Natural killer cell (primary cell): Measurements from ENCODE around the gene GRIK1. TPM values are rescaled to one million over a fixed set of nuclear protein-coding genes. Genes with fewer than 3 reads are reported as not detected.

Experiments
- ATAC-seq, 3 donors: fragments of 150-1000 bp in 2 of 3; fragments of 200-7000 bp in 1 of 3; cut with Tn5 transposase; 1 replicate in 1 of 3; 2 replicates in 2 of 3; pipeline ENCODE4 v1.10.0; 2021; ENCODE audit warnings: mild to moderate bottlenecking in 2 of 3, moderate library complexity in 2 of 3
- DNase-seq, 2 donors: peaks; one replicate each; pipeline versions ENCODE4 v3.0.0 to v3.0.0-alpha.2; 2013 to 2021; ENCODE audit warnings: mixed read lengths in 1 of 2
- H3K27ac ChIP-seq: one replicate; pipeline ENCODE4 v1.5.1; 2013; ENCODE audit warnings: mild to moderate bottlenecking, low read length
- H3K27me3 ChIP-seq: one replicate; pipeline ENCODE4 v1.6.1; 2013; ENCODE audit warnings: low read length; ENCODE audit not compliant: control insufficient read depth, insufficient read depth
- H3K36me3 ChIP-seq: one replicate; pipeline ENCODE4 v1.6.1; 2013; ENCODE audit warnings: low read length; ENCODE audit not compliant: control insufficient read depth, insufficient read depth
- H3K4me1 ChIP-seq: one replicate; pipeline ENCODE4 v1.6.1; 2013; ENCODE audit warnings: low read length; ENCODE audit not compliant: control insufficient read depth, insufficient read depth
- H3K4me3 ChIP-seq: one replicate; pipeline ENCODE4 v1.5.1; 2013; ENCODE audit warnings: low read length
- H3K9me3 ChIP-seq: one replicate; pipeline ENCODE4 v1.6.1; 2013; ENCODE audit warnings: low read length; ENCODE audit not compliant: control insufficient read depth, insufficient read depth
- H3K27ac Mint-ChIP-seq, 2 donors: one replicate each; pipeline ENCODE4 v1.8.0; 2022; ENCODE audit warnings: mild to moderate bottlenecking in 2 of 2, mixed read lengths in 2 of 2, moderate library complexity in 1 of 2
- H3K27me3 Mint-ChIP-seq, 2 donors: one replicate each; pipeline ENCODE4 v1.8.0; 2022; ENCODE audit warnings: low read depth in 2 of 2, mixed read lengths in 2 of 2
- H3K36me3 Mint-ChIP-seq: one replicate; pipeline ENCODE4 v1.8.0; 2022; ENCODE audit warnings: mixed read lengths
- H3K4me1 Mint-ChIP-seq, 2 donors: one replicate each; pipeline ENCODE4 v1.8.0; 2022; ENCODE audit warnings: mixed read lengths in 2 of 2
- H3K4me3 Mint-ChIP-seq: one replicate; pipeline ENCODE4 v1.8.0; 2022; ENCODE audit warnings: mild to moderate bottlenecking, moderate library complexity, mixed read lengths
- H3K9me3 Mint-ChIP-seq, 2 donors: one replicate each; pipeline ENCODE4 v1.8.0; 2022; ENCODE audit warnings: mixed read lengths in 2 of 2
- WGBS: methylation state at CpG from one replicate; pipeline ENCODE4 v1.1.7; 2013; ENCODE audit warnings: missing lambda C conversion rate; ENCODE audit not compliant: insufficient coverage; 5-methylcytosine and 5-hydroxymethylcytosine counted together
- intact Hi-C: fragments of 100-400 bp; cut with micrococcal nuclease; formaldehyde crosslinking; loops from one replicate; pipeline ENCODE4 v1.14.2; 2022
- total RNA-seq, 4 donors: library from RNA; stranded (reverse); fragments of 120-200 nt in 1 of 4; gene quantifications; one replicate each; pipeline versions ENCODE4 v1.2.3 to v1.2.4, GENCODE V29; 2013 to 2022
- TF ChIP-seq, protein P1 (sequence below): fragments of 200-600 bp; IDR thresholded peaks from one replicate; pipeline ENCODE4 v1.8.0; 2022; ENCODE audit warnings: antibody characterized with exemption

GRIK1 gene
- total RNA-seq, 3 donors from 2014 or later (not counting 1 experiment from before 2014, with no cell fraction given), result not detected

DNA sequence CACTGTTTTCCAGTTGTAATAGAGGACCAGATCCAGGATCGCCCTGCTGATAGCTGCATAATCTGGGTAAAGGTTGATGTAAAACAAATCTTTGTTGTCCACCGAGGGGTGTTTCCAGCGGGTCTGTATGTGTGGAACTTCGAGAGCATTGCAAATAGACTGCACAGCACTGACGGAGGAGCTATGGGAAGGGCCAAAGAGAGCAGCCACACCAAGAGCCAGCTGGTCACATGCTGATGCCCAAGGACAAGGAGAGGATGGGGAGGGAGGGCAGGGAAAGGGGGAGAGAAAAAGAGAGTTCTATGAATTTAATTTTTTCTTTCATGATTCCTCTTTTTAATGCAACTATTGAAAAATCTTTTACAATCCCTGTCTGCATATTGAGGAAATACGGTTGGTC is 250.0 kb downstream of the GRIK1 start:
- ATAC-seq (no peak), DNase-seq (no peak)
- Mint-ChIP-seq H3K4me3 (no peak overlapping the region), H3K27ac (no peak overlapping the region), H3K27me3 (no peaks in the 10 kb centered on the region), H3K4me1 (no peaks in the 10 kb centered on the region), H3K9me3 (peaks cover 3 to 4% of the 10 kb centered on the region in 2 donors), H3K36me3 (peaks cover 8% of the 10 kb centered on the region)
- no peak overlapping the region for H3K27ac ChIP-seq
- WGBS, result 91% methylated on average over 5 of the region's 6 CpGs
- H3K36me3 ChIP-seq, result no peaks in the 10 kb centered on the region
- H3K27me3 ChIP-seq, result no peaks in the 10 kb centered on the region
- TF ChIP-seq, protein P1, sequence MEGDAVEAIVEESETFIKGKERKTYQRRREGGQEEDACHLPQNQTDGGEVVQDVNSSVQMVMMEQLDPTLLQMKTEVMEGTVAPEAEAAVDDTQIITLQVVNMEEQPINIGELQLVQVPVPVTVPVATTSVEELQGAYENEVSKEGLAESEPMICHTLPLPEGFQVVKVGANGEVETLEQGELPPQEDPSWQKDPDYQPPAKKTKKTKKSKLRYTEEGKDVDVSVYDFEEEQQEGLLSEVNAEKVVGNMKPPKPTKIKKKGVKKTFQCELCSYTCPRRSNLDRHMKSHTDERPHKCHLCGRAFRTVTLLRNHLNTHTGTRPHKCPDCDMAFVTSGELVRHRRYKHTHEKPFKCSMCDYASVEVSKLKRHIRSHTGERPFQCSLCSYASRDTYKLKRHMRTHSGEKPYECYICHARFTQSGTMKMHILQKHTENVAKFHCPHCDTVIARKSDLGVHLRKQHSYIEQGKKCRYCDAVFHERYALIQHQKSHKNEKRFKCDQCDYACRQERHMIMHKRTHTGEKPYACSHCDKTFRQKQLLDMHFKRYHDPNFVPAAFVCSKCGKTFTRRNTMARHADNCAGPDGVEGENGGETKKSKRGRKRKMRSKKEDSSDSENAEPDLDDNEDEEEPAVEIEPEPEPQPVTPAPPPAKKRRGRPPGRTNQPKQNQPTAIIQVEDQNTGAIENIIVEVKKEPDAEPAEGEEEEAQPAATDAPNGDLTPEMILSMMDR, result no peak
- no peaks in the 10 kb centered on the region for H3K4me1 ChIP-seq
- H3K4me3 ChIP-seq, result no peak overlapping the region
- H3K9me3 ChIP-seq, result no peaks in the 10 kb centered on the region
- intact Hi-C loops, result no loop called here

DNA sequence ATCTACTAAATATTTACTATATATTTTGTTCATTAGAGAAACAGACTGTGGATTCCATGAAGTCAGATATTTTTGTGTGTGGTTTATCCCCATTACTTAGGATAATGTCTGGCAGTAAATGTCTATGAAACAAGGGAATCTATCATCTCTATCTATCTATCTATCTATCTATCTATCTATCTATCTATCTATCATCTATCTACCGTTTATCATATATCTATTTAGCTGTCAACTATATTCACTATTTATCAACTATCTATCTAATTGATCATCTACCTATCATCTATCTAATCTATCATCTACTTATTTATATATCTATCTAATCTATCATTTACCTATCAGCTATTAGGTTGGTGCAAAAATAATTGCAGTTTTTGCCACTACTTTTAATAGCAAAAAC is 255.7 kb downstream of the GRIK1 start:
- Mint-ChIP-seq H3K36me3 (peaks cover 8% of the 10 kb centered on the region), H3K4me3 (no peak overlapping the region)
- intact Hi-C loops, result no loop called here

DNA sequence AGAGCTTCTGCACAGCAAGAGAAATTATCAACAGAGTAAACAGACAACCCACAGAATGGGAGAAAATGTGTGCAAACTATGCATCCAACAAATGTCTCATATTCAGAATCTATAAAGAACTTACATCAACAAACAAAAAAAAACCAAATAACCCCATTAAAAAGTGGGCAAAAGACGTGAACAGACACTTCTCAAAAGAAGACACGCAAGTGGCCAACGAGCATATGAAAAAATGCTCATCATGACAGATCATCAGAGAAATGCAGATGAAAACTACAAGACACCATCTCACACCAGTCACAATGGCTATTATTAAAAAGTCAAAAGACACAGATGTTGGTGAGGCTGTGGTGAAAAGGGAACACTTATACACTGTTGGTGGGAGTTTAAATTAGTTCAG is 257.0 kb downstream of the GRIK1 start:
- TF ChIP-seq, protein P1, result no peak
- H3K27me3 Mint-ChIP-seq, result no peaks in the 10 kb centered on the region
- H3K4me3 Mint-ChIP-seq, result no peak overlapping the region
- Histone ChIP-seq H3K27me3 (no peaks in the 10 kb centered on the region), H3K9me3 (no peaks in the 10 kb centered on the region), H3K4me3 (no peak overlapping the region), H3K4me1 (no peaks in the 10 kb centered on the region), H3K36me3 (no peaks in the 10 kb centered on the region), H3K27ac (no peak overlapping the region)
- peaks cover 12 to 17% of the 10 kb centered on the region in 2 donors for H3K9me3 Mint-ChIP-seq
- DNase-seq (no peak), ATAC-seq (no peak)
- intact Hi-C loops, result no loop called here
- H3K4me1 Mint-ChIP-seq, result no peaks in the 10 kb centered on the region
- H3K36me3 Mint-ChIP-seq, result peaks cover 8% of the 10 kb centered on the region
- no peak overlapping the region for H3K27ac Mint-ChIP-seq
- 76% methylated on average over 3 of the region's 3 CpGs for WGBS

More for the DNA sequence above, 255.7 kb downstream of the GRIK1 start:
- Histone ChIP-seq H3K27me3 (no peaks in the 10 kb centered on the region), H3K36me3 (no peaks in the 10 kb centered on the region), H3K4me1 (no peaks in the 10 kb centered on the region), H3K27ac (no peak overlapping the region), H3K9me3 (no peaks in the 10 kb centered on the region), H3K4me3 (no peak overlapping the region)
- Mint-ChIP-seq H3K9me3 (peaks cover 12 to 15% of the 10 kb centered on the region in 2 donors), H3K27me3 (no peaks in the 10 kb centered on the region), H3K27ac (no peak overlapping the region), H3K4me1 (no peaks in the 10 kb centered on the region)
- 100% methylated on average over 1 of the region's 1 CpG for WGBS
- ATAC-seq (no peak), DNase-seq (no peak)
- TF ChIP-seq, protein P1, result no peak

DNA sequence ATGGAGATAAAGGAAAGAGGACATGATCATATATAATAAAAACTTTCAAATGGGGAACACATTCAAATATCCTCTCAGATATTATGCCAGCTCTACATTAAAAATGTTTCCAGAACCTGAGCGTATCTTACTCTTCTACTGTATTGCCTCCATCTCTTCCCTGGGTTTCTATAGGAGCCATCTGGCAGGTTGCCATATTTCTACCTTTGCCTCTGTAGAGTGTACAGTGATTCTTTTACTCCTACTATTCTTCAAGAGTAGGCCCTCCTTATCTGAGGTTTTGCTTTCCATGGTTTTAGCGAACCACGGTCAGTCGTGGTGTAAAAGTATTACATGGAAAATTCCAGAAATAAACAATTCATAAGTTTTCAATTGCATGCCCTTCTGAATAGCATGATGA is 259.5 kb downstream of the GRIK1 start:
- H3K9me3 Mint-ChIP-seq, result peaks cover 12 to 13% of the 10 kb centered on the region in 2 donors
- 95% methylated on average over 4 of the region's 4 CpGs for WGBS
- intact Hi-C loops, result no loop called here
- Histone ChIP-seq H3K4me3 (no peak overlapping the region), H3K27me3 (no peaks in the 10 kb centered on the region), H3K4me1 (no peaks in the 10 kb centered on the region), H3K9me3 (no peaks in the 10 kb centered on the region), H3K27ac (no peak overlapping the region), H3K36me3 (no peaks in the 10 kb centered on the region)
- H3K4me3 Mint-ChIP-seq, result no peak overlapping the region
- TF ChIP-seq, protein P1, result no peak
- no peaks in the 10 kb centered on the region for H3K27me3 Mint-ChIP-seq
- DNase-seq (no peak), ATAC-seq (no peak)
- no peaks in the 10 kb centered on the region for H3K4me1 Mint-ChIP-seq
- H3K36me3 Mint-ChIP-seq, result no peaks in the 10 kb centered on the region
- H3K27ac Mint-ChIP-seq, result no peak overlapping the region
